Thyroid gland (tissue), 4 donors: ENCODE measurements around the gene GNLY.

Experiments
- POLR2A ChIP-seq, 2 donors: fragments of 450-650 bp; IDR thresholded peaks; one replicate each; pipeline ENCODE4 v1.6.1; 2017; ENCODE audit warnings: antibody characterized with exemption in 2 of 2, mild to moderate bottlenecking in 2 of 2, moderate library complexity in 1 of 2
- TF ChIP-seq, protein P1 (sequence below), 6 experiments: fragments of 200-600 bp in 3 of 6; fragments of 450-650 bp in 3 of 6; sonication (generic) in 3 of 6; IDR thresholded peaks; one replicate each; pipeline ENCODE4 v1.5.1; 2016 to 2019; ENCODE audit warnings: antibody characterized with exemption in 6 of 6, mild to moderate bottlenecking in 2 of 6, inconsistent platforms in 1 of 6, moderate library complexity in 1 of 6

DNA sequence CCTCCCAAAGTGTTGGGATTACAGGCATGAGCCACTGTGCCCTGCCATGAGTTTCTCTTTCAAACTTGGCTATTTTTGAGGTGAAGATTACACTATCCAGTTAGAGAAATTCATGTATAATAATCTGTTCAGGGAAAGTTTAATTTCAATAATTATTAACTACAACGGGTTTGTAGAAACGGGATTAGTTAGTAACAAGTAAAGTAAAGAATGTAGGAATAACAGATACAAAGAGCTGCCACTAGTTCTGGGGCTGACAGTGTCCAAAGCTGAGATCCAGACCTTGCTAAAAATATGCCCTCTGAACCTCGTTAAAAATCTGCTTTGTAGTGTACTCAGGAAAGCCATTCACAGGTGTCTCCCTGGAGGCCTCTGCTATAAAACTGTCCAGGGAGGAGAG, 43.1 kb upstream of the GNLY start:
- TF ChIP-seq, protein P1, sequence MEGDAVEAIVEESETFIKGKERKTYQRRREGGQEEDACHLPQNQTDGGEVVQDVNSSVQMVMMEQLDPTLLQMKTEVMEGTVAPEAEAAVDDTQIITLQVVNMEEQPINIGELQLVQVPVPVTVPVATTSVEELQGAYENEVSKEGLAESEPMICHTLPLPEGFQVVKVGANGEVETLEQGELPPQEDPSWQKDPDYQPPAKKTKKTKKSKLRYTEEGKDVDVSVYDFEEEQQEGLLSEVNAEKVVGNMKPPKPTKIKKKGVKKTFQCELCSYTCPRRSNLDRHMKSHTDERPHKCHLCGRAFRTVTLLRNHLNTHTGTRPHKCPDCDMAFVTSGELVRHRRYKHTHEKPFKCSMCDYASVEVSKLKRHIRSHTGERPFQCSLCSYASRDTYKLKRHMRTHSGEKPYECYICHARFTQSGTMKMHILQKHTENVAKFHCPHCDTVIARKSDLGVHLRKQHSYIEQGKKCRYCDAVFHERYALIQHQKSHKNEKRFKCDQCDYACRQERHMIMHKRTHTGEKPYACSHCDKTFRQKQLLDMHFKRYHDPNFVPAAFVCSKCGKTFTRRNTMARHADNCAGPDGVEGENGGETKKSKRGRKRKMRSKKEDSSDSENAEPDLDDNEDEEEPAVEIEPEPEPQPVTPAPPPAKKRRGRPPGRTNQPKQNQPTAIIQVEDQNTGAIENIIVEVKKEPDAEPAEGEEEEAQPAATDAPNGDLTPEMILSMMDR (IDR thresholded peaks at IDR 0.05) = no peak
- TF ChIP-seq POLR2A (IDR thresholded peaks at IDR 0.05) = no peak
